ENCODE results near the gene JPT1.
"Not testable (repeated sequence)": the region's sequence is repeated elsewhere in the genome, so short reads cannot be mapped to it uniquely, and the experiment has no call there.

Gene JPT1

DNA sequence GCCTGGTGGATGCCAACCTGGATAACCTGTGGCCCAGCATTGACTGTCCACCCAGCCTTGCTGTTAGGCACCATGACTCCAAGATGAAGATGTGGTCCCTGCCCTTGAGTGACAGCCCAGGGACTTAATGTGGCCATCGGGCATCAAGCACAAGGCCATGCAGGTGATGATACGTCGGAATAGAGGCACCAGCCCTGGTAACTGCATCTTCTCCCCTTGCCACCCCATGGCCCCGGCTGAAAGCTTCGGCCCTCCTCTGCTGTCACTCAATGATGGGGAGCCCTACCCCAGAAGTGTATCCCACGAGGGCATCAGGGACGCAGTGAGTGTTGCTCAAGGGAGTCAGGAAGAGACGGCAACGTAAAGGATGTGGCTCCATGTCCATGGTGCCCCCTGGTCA is 24.7 kb downstream of the JPT1 start:
- DNase-seq: no peak

DNA sequence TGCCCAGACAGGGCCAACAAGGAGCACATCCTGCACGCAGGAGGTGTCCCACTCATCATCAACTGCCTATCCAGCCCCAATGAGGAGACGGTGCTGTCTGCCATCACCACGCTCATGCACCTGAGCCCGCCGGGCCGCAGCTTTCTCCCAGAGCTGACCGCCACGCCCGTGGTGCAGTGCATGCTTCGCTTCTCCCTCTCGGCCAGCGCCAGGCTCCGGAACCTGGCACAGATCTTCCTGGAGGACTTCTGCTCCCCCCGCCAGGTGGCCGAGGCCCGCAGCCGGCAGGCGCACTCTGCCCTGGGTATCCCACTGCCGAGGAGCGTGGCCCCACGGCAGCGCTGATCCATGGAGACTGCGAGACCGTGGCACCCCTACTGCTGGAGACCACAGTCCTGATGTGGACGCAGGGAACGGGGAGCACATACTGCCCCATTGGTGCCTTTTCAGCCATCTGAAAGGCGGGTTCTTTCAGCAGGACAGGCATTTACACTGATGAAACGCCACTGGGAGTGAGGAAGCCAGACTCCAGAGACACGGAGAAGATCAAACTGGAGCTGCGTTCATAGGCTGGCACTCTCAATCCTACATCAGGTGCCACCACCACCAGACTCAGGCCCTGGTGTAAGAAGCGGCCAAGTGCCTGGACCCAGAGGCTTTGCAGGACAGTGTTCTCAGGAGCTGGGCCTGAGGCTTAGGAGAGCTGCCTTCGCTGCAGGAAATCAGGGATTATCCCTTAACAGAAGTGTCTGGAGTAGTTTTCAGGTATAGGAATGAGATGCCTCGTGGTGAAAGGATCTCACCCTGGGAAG is 25.4 kb downstream of the JPT1 start:
- no peak for DNase-seq

DNA sequence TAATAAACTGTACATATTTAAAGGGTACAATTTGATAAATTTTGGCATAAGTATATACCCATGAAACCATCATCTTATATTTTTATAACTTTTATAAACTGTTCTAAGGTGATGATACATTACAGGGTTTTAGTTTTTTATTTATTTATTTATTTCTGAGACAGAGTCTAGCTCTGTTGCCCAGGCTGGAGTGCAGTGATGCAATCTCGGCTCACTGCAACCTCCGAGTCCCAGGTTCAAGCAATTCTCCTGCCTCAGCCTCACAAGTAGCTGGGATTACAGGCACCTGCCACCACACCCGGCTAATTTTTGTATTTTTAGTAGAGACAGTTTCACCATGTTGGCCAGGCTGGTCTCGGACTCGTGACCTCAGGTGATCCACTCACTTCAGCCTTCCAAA is 26.4 kb downstream of the JPT1 start:
- not testable (repeated sequence) for DNase-seq

DNA sequence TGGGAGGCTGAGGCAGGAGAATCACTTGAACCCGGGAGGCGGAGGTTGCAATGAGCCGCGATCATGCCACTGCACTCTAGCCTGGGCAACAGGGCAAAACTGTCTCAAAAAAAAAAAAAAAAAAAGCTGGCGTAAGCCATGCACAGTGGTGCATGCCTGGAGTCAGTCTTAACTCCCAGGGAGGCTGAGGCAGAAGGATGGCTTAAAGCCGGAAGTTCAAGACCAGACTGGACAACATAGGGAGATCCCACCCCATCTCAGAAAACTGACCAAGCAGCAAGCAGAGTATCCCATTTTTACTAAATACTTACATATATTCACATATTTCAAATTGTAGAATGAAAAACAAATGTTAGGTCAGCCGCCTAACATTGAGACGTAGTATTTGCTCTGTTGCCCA is 27.4 kb downstream of the JPT1 start:
- no peak for DNase-seq

DNA sequence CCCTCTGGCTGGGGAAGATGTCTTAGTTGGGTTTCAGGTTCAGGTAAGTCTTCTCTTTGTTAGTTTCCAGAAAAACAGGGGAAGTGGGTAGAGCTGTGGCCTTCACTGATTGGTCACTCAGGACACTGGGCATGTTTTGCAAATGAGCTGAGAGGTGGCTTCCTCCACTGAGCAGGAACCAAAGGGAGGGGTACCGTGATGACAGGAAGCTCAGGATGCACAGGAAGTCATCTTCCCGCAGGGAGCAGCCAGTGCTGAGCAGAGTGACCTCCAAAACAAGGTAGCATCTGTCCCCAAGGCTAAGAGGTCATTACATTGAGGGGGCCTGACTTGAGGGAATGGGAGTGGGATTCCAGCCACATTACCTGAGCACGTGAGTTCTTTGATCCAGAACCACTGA is 28.3 kb downstream of the JPT1 start:
- DNase-seq: no peak

DNA sequence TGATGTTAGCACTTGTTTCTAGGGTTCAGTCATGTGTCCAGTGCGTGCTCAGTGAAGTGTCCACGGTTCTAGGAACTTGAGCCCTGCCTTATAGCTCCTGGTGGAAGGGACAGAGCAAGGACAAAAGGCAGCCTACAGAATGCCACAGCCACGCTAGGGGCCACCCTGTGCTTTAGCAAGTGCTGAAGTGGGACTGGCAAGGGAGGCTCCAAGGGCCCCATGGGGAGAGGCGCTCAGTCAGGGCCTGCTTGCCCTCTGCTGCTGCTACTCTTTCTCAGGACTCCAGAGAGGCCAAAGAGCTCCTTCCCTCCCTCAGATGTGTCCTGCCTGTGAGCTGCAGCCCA is 29.5 kb downstream of the JPT1 start:
- no peak for DNase-seq

DNA sequence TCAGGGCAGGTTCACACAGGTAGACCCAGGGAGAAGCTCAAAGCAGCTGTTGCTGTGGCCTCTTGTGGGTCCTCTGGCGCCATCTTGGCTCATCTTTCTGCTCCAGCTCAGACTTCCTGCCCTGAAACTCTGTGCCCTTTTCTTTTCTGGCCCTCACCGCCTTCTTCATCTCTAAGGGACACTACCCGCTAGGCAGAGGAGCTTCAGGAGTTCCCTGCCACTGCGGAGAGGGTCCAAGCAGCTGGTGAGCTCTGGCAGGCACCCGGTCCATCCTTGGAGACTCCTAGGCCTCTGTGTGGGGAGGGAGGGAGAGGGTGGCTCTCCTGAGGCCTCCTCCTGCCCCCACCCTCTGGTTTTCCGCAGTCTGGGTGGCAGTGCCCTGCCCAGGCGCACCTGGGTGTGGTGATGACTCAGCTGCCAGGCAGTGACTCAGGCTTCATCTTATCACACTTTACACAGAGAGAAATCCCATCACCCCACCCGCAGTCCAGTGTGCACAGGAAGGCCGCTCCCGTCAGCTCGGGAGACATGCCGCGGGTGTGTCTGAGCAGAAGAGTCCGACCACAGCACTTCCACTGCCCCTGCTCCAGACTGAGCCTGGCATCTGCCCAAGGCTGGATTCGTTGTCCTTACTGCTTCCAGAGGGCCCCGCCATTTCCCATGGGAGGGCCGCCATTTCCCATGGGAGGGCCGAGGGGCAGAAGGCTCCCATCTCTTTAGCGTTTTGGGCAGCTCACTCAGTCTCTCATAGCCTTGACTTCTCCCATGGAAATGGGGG is 30.1 kb downstream of the JPT1 start:
- no peak for DNase-seq

DNA sequence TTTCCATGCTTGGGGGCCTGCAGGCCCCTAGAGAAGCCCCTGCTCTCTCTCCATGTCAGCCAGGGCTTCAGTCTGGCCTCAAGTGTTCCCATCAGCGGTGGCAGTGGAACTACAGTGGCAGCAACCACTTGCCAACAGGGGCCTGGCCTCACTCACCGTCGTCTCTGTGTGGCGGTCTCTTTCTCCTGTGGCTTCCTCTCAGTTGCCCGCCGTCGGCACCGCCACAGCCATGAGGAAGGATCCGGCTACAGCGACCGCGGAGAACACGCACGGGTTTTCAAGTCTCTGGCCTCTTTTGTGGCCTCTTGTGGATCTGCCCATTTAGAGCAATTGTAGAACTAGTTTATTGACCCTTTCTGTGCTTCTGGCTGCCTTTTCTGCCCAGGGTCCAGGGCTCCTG is 36.0 kb downstream of the JPT1 start:
- DNase-seq: no peak

DNA sequence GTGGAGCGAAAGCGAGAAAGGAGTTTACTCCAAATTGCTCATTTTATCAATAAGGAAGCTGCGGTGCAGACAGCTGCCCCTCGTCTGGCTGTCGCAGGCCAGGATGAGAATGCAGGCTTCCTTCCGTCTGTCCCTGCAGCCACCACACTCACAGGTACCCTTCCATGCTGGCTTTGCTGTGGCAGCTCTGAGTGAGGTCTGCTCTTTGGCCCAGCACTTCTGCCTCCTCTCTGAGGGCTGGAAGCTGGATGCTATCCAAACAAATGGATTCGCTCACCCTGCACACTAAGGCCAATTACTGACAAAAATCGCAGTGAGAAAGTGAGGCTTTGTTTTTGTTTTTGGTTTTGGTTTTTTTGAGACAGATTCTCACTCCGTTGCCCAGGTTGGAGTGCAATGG is 37.6 kb downstream of the JPT1 start:
- DNase-seq: no peak

DNA sequence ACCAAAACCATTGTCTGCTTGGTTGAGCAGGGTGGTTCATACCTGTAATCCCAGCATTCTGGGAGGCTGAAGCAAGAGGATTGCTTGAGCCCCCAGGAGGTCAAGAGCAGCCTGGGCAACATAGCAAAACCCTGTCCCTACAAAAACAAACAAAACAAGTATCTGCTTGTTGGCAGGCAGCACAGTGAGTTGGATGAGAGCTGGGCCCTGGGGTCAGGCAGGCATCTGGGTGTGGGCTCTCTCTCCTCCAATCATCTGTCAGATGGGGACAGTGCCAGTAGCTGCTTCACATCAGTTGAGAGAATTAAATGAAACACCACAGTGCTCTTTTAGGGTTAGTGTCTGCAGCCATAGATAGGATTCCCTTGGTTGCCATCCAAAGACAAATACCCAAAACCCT is 38.8 kb downstream of the JPT1 start:
- no peak for DNase-seq

DNA sequence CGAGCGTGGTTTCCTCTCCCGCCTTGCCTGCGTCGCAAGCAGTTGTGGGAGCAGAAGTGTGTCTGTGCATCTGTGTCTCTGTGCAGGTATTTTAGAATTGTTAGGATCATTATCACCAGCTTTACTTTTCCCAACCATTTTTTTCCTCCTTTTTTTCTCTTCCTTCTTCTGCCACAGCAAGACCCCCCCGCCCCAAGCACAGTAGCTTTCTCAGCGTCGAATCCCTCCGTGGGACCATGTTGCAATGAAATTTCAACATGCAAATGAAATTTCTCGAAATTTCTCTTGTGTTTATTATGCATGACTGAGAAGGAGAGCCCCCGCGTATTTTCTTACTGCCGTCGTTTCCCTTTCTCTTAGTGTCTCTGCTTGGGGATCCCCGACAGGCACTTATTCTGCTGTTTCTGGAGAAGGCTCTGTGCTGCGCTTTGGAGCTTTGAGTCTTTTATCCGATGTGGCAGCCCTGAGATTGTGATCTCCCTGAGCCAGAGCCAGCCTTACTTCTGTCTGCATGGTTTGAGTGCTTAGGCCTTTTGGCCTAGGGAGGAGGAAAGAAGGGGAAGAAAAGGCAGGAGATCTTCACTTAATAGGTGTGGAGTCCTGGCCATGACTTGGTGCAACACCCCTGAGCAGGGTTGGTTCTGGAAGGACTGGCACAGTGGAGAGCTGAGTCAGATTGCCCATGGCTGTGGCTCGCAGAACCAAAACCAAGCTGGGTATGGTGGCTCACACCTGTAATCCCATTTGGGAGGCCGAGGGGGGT is 39.6 kb downstream of the JPT1 start:
- DNase-seq: no peak

DNA sequence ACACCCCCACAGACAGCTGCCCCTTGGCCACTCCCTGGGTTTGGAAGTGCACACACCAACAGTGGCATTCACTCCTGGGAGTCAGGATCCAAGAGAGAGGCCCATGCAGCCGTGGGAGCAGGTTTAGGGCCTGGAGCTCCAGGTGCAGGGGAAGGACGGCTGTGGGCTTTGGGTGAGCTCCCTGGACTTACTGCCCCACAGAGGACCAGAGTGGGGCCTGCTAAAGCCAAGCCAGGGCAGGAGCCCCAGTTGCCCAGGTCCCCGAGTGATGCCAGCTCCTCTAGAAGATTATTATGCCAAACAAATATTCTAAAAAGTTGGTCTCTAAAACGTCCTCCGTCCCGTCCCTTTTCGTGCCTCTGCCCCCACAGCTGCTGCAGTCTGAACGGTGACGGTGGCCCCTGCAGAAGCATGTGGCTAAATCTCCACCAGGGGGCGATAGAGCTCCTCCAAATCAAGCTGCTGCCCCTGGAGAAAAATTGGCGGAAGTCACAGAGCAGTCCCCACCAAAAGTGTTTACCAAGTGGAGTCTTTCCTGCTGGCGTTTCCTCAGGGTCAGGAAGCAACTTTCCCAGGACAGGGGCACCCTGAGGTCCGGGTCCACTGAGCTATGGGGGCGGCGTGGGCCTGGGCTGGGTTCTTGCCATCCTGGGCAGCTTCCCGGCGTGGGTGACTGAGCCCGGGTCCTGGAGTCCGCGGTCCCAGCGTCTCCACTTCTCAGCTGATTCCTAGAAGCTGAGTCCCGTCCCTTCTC is 40.3 kb downstream of the JPT1 start:
- peak; percentile 83 for DNase-seq

DNA sequence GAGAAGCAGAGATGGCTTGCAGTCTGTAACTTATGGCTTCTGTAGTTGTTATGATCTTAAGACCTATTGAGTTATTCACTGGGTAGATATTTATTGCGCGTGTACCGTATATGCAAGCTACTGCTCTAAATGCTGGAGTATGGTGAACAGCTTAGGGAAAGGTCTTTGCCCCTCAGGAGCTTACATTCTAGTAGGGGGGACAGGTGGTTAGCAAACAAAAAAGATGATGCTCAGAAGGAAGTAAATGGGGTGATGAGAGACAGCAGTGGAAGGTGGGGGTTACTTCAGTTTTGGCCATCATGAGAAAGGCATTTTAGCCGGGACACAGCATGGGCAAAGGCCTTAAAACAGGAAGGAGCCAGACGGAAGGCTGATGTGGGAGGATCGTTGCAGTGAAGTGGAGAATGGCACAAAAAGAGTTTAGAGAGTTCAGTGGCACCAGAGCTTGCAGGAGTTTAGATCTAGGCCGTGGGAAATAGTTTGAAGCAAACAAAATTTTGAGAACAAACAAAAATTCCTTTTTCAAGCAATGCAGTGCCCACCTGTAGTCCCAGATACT is 42.5 kb downstream of the JPT1 start:
- DNase-seq: no peak

DNA sequence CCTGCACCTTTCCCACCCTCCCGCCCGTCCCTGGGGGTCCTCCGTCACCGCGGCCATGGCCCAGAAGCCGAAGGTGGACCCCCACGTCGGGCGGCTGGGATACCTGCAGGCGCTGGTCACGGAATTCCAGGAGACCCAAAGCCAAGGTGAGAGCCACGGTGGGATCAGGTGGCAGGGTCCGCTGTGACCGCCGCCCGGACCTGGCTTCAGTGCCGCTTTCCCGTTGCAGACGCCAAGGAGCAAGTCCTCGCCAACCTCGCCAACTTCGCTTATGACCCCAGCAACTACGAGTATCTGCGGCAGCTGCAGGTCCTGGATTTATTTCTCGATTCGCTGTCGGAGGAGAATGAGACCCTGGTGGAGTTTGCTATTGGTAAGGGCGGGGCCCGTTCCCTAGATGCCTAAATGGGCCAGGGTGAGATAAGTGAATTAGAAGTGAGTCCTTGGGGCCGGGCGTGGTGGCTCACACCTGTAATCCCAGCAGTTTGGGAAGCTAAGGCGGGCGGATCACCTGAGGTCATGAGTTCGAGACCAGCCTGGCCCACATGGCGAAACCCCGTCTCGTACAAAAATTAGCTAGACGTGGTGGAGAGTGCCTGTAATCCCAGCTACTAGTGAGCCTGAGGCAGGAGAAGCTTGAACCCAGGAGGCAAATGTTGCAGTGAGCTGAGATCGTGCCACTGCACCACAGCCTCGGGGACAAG is 43.9 kb downstream of the JPT1 start:
- DNase-seq: no peak

DNA sequence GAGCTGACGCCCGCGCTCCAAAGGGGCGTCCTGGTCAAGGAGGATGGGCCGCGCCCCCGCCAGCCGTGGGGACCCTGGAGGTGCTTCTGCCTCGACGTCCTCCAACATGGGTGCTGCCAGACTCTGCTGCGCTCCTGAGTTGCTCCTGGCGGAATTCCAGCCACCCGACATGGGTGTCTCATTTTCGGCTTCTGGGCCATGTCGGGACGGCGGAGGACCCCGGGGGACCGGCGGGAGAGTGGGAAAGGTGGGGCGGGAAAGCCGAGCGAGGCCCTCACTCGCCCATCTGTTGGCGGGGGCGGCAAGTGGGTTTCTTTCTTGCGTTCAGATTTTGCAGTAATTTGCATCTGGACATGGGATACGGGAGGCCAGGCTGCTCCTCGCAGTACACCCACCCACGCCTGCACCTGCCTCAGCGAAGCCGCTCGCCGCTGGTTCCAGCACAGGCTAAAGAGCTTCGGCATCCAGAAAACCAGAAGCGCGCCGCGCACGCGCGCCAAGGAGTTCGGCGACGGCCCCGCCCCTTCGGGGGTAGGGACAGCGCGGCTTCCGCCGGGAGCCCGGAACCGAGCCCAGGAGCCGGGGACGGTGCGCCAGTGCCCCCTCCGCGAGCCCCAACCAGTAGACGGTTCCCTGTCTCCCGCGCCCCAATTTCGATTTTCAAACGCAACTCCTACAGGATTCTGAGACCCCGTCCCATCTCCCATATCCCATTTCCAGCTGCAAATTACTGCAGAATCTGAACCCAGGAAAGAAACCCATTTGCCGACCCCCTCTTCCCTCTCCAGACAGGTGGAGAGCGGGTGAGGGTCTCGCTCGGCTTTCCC is 44.7 kb downstream of the JPT1 start, which contains the start of gene ARMC7:
ARMC7 (plus strand) TSS at position 563 of the 827 bp plus-strand sequence. CDS start 320 bp downstream, outside the sequence.
- peak; percentile 84 for DNase-seq

DNA sequence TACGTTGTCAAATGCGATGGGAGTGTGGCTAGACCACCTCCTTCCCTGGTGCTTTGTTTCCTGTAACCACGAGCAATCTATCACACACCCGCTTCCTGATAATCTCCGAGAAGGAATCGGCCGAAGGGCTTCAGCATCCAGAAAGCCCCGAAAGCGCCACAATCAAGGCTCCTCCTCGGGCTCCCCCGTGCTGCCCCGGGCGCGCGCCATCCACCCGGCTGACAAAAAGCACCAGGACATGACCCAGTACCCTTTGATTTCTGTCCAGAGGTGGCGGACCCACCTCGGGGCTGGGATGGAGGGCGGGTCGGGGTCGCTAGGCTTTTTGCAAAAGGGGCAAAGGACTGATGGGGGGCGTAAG is 45.3 kb downstream of the JPT1 start:
- no peak for DNase-seq

DNA sequence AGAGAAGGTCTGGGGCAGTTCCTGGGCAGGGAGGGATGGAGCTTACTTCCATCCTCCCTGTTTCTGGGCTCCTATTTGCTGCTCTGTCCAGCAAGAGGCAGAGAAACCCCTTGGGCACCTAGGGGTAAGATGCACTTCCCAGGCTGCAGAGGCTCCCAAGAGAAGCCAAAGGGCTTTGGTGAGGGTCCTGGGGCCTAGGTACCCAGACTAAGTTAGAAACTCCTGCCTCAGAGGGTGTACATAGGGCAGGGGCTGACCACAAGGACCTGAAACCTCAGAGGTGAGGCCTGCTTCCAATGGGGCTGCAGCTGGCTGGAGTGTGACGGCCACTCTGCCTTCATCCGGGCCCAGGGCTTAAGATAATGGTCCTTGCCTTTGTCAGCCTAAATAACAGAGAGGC is 46.1 kb downstream of the JPT1 start:
- DNase-seq: no peak

DNA sequence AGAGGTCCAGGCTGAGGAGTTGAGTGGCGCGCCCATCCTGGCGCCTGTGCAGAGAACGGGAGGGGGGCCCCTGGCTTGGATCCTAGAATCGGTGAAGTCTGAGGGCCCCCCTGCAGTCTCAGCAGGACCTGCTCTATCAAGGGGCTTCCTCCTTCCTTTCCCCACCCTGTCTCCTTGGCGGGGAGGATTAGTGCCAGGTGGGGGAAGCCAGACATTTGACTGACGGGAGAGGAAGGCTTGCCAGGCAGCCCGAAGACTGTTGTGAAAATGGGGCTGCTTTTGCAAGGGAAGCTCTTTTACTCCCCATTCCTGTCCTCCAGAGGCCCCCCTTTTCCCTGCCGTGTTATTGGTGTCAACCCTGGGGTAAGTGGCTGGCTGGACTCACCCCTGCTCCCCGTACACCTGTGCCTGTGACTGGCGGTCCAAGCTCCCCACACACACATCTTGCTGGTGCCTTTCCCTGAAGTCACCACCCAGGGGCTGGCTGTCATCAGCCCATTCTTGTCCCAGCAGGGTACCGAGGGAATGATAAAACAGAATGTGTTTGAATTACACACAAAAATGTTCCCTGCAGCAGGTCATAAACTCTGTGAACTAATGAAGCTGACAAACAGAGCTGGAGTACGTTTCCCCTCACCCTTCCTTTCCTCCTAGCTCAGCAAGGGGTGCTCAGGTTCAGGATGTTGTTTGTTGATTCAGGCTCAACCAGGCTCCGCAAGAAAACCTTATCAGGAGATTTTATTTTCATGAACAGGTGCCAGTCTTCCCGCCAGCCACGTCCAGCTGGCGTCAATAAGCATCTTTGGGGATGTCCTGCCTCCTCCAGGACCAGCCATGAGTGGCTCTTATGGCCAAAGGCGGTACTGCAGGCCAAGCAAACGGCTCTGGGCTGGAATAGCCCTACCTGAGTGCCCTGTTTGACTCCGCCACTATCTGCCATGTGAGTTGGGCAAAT is 48.9 kb downstream of the JPT1 start:
- no peak for DNase-seq
